HG03196 (cell line): ENCODE measurements around the gene PCK2.
A peak's percentile ranks its signal among the peaks of the same experiment; 100 is the strongest.
"Not testable (repeated sequence)": the region's sequence is repeated elsewhere in the genome, so short reads cannot be mapped to it uniquely, and the experiment has no call there.

Experiments used
- ATAC-seq: cut with Tn5 transposase; IDR thresholded peaks from one replicate; pipeline ENCODE4 v1.9.1; 2021; ENCODE audit not compliant: unreplicated experiment

The PCK2 gene

GRCh38 chr14:24093901-24094840 lies at the start of gene PCK2:
TSS of gene PCK2 (plus strand) at chr14:24094311. CDS start at chr14:24094406, 95 bp downstream.
- ATAC-seq, result peak; percentile 51

- ATAC-seq, result not testable (repeated sequence)
Observed at GRCh38 chr14:24049002-24049401, 45.1 kb upstream of the PCK2 start.

GRCh38 chr14:24050753-24051152 lies 43.4 kb upstream of the PCK2 start:
- not testable (repeated sequence) for ATAC-seq

- ATAC-seq, result no peak
Observed at GRCh38 chr14:24051176-24051788, 42.8 kb upstream of the PCK2 start.

GRCh38 chr14:24051789-24052655 lies 42.1 kb upstream of the PCK2 start, which contains the start of gene CARMIL3:
TSS of gene CARMIL3 (plus strand) at chr14:24052009. CDS start at chr14:24052154, 145 bp downstream.
- ATAC-seq, result peak; percentile 58

- no peak for ATAC-seq
Observed at GRCh38 chr14:24052656-24053547, 41.2 kb upstream of the PCK2 start.

- ATAC-seq, result no peak
Observed at GRCh38 chr14:24053548-24054323, 40.4 kb upstream of the PCK2 start.

- no peak for ATAC-seq
Observed at GRCh38 chr14:24054324-24054641, 39.8 kb upstream of the PCK2 start.

GRCh38 chr14:24054646-24055045 lies 39.5 kb upstream of the PCK2 start:
- no peak for ATAC-seq

GRCh38 chr14:24055971-24056799 lies 37.9 kb upstream of the PCK2 start:
- ATAC-seq, result no peak

- ATAC-seq, result no peak
Observed at GRCh38 chr14:24056800-24057184, 37.3 kb upstream of the PCK2 start.

- no peak for ATAC-seq
Observed at GRCh38 chr14:24057271-24057670, 36.8 kb upstream of the PCK2 start.

GRCh38 chr14:24057867-24058259 lies 36.2 kb upstream of the PCK2 start:
- no peak for ATAC-seq

GRCh38 chr14:24058260-24058950 lies 35.7 kb upstream of the PCK2 start:
- no peak for ATAC-seq

- ATAC-seq, result no peak
Observed at GRCh38 chr14:24058951-24059475, 35.1 kb upstream of the PCK2 start.

- ATAC-seq, result no peak
Observed at GRCh38 chr14:24059841-24060388, 34.2 kb upstream of the PCK2 start.

- ATAC-seq, result no peak
Observed at GRCh38 chr14:24060443-24060842, 33.7 kb upstream of the PCK2 start.
